RWPE2 (cell line): Measurements from ENCODE around the gene ARSA.

Experiments
- ATAC-seq: fragments of 200-7000 bp; cut with Tn5 transposase; 3 replicates; pipeline ENCODE4 v1.9.1; 2021; ENCODE audit warnings: low read depth
- DNase-seq: peaks from one replicate; pipeline ENCODE4 v3.0.0-alpha.2; 2020; ENCODE audit warnings: low spot score
- H3K27ac ChIP-seq: fragments of 450-650 bp; 2 replicates; pipeline ENCODE4 v1.5.1; 2017; ENCODE audit warnings: mild to moderate bottlenecking; ENCODE audit not compliant: poor library complexity, severe bottlenecking
- H3K27me3 ChIP-seq: fragments of 250-450 bp; sonication (Bioruptor Pico); 2 replicates; pipeline ENCODE4 v1.5.1; 2021; ENCODE audit warnings: mild to moderate bottlenecking, moderate library complexity; ENCODE audit not compliant: insufficient read depth, poor library complexity, severe bottlenecking
- H3K36me3 ChIP-seq: fragments of 250-450 bp; sonication (Bioruptor Pico); 2 replicates; pipeline ENCODE4 v1.5.1; 2020; ENCODE audit warnings: low read depth, mild to moderate bottlenecking, moderate library complexity
- H3K4me1 ChIP-seq: fragments of 250-450 bp; sonication (Bioruptor Pico); 2 replicates; pipeline ENCODE4 v1.5.1; 2021; ENCODE audit warnings: mild to moderate bottlenecking, moderate library complexity; ENCODE audit not compliant: insufficient read depth, poor library complexity, severe bottlenecking
- H3K4me3 ChIP-seq: fragments of 250-450 bp; sonication (Bioruptor Pico); 2 replicates; pipeline ENCODE4 v1.5.1; 2021; ENCODE audit warnings: mild to moderate bottlenecking, moderate library complexity; ENCODE audit not compliant: severe bottlenecking
- H3K9me3 ChIP-seq: fragments of 250-450 bp; sonication (Bioruptor Pico); 2 replicates; pipeline ENCODE4 v1.5.1; 2021; ENCODE audit warnings: mild to moderate bottlenecking, moderate library complexity; ENCODE audit not compliant: severe bottlenecking
- TF ChIP-seq, protein P1 (sequence below): fragments of 450-650 bp; IDR thresholded peaks from one replicate; pipeline ENCODE4 v1.5.1; 2017; ENCODE audit warnings: mild to moderate bottlenecking, moderate library complexity; ENCODE audit not compliant: poor library complexity, severe bottlenecking

The ARSA gene

DNA sequence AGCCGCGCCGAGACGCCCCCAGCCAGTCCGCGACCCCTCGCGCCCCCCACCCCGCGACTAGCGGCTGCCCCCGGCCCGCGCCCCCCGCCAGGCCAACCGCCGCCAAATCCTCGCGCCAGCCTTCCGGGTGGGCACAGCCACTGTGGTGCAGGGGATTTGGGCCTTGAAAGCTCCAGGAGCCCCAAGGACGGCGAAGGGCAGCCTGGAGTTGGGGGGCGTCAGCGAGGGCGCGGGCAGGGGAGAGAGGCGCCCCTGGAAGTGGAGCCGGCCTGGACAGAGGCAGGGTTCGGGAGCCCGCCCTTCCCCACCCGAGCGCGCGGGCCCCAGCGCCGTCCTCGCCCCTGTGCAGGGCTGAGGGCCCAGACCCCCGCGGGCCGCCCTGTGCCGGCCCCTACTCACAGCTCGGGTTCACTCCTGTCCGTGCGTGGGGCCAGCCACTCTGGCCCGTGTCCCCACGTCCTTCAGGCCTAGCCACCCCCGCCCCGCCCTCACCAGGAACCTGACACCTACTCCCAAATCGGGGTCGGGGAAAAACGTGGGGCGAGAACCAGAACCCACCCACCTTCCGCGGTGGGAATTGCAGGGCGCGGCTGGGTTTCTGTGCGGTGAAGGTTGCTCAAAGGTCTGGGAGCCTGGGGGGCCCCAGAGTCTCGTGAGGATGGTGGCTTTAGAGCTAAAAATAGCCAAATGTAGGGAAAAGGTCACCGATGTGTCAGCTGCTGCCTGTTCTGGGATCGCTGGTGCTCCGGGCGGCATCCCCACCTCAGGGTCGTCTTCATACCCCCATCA, 49.8 kb downstream of the ARSA start, which contains the start of gene CPT1B:
CPT1B (minus strand) TSS at position 441 of the 789 bp plus-strand sequence. CDS start 512 bp downstream, outside the sequence.
- no peaks in the 10 kb centered on the region for H3K27me3 ChIP-seq
- peaks cover 27% of the 10 kb centered on the region for H3K36me3 ChIP-seq
- H3K9me3 ChIP-seq: no peaks in the 10 kb centered on the region
- no peak for DNase-seq
- ATAC-seq: no peak
- no peak within 1 kb of the TSS for H3K4me3 ChIP-seq
- H3K4me1 ChIP-seq: no peaks in the 10 kb centered on the region
- TF ChIP-seq, protein P1, sequence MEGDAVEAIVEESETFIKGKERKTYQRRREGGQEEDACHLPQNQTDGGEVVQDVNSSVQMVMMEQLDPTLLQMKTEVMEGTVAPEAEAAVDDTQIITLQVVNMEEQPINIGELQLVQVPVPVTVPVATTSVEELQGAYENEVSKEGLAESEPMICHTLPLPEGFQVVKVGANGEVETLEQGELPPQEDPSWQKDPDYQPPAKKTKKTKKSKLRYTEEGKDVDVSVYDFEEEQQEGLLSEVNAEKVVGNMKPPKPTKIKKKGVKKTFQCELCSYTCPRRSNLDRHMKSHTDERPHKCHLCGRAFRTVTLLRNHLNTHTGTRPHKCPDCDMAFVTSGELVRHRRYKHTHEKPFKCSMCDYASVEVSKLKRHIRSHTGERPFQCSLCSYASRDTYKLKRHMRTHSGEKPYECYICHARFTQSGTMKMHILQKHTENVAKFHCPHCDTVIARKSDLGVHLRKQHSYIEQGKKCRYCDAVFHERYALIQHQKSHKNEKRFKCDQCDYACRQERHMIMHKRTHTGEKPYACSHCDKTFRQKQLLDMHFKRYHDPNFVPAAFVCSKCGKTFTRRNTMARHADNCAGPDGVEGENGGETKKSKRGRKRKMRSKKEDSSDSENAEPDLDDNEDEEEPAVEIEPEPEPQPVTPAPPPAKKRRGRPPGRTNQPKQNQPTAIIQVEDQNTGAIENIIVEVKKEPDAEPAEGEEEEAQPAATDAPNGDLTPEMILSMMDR: no peak
- H3K27ac ChIP-seq: no peak within 1 kb of the TSS

DNA sequence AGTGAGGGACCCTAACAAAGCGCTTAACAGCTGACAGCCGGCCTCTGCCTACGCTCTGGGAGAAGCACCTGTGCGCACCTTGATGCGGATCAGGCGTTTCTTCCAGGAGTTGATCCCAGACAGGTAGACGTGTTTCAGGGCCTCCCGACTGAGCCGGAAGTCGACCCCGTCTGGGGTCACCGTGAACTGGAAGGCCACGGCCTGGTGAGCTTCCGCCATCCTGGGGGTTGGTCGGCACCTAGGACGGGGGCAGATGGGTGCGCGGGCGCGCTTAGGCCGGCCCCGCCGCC, 50.3 kb downstream of the ARSA start:
- H3K4me3 ChIP-seq: no peak overlapping the region

DNA sequence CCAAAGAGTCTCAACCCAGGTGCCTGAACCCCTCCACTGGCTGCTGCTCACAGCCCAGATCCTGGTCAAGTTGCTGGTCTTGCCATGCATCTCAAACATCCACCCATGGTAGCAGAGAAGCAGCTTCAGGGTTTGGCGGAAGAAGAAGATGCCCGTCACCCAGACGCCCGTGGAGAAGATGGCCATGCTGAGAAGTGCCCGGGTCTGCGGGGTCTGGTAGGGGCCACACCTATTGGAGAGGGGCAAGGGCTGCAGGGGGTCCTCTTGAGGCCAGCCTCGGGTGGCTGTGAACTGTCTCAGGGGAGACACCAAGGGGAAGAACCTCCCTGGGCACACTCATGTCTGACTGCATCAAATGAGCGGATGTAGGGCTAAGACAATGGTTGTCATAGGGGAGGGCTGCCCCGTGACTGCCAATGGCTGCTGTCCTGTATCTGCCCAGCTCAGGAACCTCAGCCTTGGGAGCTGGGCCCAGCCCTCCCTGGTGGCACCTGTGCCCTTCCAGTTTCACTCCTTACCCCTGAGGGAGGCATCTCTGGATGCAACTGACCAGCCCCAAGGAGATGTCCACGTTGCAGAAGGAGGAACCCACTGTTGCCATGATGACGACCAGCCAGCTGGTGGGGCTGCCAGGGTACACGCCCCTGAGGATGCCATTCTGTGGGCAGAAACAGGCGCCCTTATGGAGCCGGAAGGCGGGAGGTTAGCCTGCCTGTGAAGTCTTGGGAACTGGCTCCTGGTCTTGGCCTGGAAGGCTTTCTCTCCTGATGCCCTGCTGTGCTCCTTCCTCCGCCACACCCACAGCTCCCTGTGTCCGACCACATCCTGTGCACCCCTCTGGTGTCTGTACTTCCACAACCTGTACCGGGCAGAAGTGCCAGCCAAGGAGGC, 50.9 kb downstream of the ARSA start:
- Histone ChIP-seq H3K27ac (no peak overlapping the region), H3K4me3 (no peak overlapping the region)
- TF ChIP-seq, protein P1: no peak

More for the DNA sequence above, 50.3 kb downstream of the ARSA start:
- Histone ChIP-seq H3K27ac (no peak overlapping the region), H3K36me3 (peaks cover 27% of the 10 kb centered on the region), H3K4me1 (no peaks in the 10 kb centered on the region), H3K27me3 (no peaks in the 10 kb centered on the region), H3K9me3 (no peaks in the 10 kb centered on the region)
- ATAC-seq (no peak), DNase-seq (no peak)
- TF ChIP-seq, protein P1: no peak

DNA sequence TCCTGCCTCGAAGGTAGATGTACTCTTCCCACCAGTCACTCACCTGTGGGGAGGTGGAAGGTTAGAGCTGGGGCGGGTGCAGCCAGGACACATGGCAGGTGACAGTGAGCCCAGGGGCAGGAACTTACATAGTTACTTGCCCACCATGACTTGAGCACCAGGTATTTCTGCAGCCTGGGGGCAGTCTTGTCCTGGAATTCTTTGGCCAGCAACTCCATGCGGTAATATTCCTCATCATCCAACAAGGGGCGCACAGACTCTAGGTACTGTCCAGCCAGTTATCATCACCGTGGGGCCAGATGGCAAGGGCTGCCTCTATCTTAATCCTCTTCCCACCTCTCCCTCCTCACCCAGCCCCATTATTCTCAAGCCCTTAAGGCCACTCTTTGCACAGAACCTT, 51.9 kb downstream of the ARSA start:
- H3K4me3 ChIP-seq: no peak overlapping the region
- TF ChIP-seq, protein P1: peak; percentile 27
- DNase-seq (no peak), ATAC-seq (peak; percentile 35; the same call in 1 of the 3 replicates)
- H3K27me3 ChIP-seq: no peaks in the 10 kb centered on the region
- H3K9me3 ChIP-seq: no peaks in the 10 kb centered on the region
- H3K36me3 ChIP-seq: peaks cover 27% of the 10 kb centered on the region
- no peaks in the 10 kb centered on the region for H3K4me1 ChIP-seq
- no peak overlapping the region for H3K27ac ChIP-seq

More for the DNA sequence above, 50.9 kb downstream of the ARSA start:
- peaks cover 27% of the 10 kb centered on the region for H3K36me3 ChIP-seq
- H3K27me3 ChIP-seq: no peaks in the 10 kb centered on the region
- no peak for DNase-seq
- no peaks in the 10 kb centered on the region for H3K4me1 ChIP-seq
- ATAC-seq: no peak
- H3K9me3 ChIP-seq: no peaks in the 10 kb centered on the region
